ENCODE data around the gene LMX1B.

LMX1B gene

DNA sequence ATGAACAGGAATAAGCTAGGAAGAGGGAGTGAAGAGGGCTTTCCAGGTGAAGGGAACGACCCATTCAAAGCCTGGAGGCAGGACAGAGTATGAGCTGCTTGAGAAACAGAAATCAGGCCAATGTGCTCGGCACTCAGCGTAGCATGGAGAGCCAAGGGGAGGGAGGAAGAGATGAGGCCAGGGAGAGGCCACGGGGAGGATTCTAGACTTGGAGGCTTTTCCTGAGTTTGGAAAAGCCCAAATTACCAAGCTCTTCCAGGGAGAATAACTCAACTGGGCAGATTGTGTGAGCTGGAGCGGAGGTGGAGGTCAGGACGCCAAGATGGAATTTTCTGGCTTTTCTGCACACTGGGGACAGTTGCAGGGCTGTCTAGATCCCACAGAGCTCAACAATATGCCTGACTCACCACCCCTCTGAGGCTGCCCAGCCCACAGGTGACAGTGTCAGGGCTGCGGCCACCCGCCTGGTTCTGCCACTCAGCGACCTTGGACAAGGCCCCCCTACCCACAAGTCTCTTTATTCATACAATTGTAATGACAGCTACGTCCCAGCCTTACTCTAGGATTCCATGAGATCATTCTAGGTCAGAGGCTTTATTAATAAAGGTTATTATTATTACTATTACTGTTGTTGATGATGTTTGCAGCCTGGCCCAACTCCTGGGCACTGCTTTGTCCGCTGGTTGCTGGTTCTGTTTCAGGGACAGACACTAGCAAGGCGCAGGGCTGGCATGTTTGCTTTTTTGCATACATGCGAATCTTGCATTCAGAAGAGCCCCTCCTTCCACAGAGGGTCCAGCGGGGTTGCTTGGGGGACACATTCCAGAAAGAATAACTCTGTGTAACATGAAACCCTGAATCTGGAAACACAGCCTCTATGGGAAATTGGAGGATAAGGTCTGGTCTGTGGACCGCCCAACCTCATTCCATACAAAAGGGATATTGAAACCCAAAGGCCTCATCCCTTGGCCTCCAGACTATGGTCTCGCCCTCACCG, 9.4 kb upstream of the LMX1B start:
- in situ Hi-C loops (cut with HindIII; ENCODE audit: low sequenced_read_pairs): no loop called here

- in situ Hi-C loops (cut with HindIII; ENCODE audit: low sequenced_read_pairs): no loop called here
These were observed 7.8 kb upstream of the LMX1B start for GRCh38 chr9:126605792-126606482.

DNA sequence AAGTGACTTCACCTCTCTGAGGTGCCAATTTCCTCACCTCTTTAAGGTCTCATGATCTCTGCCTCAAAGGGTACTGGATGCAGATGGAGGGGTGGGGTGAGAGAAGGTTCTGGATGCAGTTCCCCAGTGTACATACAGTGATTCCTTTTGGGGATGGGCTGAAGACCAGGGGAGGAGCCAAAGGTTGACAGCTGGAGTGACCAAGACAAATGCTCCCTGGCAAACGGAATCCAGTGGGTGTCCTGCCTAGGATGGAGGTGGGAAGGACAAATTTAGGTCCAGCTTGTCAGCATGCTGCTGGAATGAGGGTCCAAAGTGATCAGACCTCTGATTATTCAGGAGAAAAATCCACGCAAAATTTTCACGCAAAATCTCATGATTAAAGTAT, 7.3 kb upstream of the LMX1B start:
- in situ Hi-C loops (cut with HindIII; ENCODE audit: low sequenced_read_pairs): no loop called here

DNA sequence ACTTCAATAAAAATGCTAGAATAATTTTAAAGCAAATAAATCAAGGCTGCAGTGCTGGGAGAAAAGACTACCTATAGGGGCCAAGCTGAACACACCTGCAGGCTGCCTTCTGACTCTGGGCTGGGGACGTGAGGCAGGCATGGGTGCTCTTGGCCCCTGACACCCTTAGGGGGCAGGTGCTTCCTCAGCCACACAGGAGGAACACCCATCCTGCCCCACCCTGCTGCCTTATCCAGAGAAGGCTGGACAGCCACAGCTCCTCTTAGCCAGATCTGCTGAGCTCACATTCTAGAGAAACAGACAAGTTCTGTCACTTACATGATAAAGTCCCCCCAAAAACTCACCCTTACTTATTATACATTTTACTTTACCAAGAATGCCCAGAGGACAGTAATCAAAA, 6.6 kb upstream of the LMX1B start:
- in situ Hi-C loops (cut with HindIII; ENCODE audit: low sequenced_read_pairs): no loop called here

DNA sequence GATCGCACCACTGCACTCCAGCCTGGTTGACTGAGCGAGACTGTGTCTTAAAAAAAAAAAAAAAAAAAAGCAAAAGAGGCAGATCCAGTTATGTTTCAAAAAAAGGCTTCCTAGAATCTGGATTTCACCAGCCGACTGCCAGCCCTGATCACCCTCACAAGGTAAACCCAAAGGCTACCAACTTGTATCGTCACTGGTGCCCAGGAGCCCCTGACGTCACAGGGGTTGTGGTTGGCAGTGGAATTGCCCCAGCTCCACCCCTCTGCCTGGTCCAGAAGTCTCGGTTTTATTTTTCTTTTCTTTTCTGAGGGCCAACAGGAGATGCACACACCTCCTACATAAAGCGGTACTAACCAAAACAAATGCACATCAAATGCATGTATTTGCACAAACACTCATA, 6.0 kb upstream of the LMX1B start:
- in situ Hi-C loops (cut with HindIII; ENCODE audit: low sequenced_read_pairs): no loop called here

DNA sequence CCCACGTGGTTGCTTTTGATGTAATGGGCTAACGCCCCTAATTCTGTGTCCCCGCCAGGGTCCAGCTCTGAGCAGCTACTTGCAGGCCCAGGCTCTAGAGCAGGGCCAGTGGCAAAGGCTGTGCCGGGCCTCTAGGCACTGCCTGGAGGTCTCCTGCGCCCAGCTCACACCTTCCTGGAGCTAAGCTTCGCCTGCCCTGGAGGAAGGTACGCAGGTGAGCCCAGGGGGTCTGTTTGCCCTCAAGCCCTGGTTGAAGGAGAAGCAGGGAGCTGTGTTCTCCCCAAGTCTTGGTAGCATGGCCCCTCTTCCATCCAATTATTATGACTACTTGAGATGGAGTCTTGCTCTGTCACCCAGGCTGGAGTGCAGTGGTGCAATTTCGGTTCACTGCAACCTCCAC, 5.2 kb upstream of the LMX1B start:
- in situ Hi-C loops (cut with HindIII; ENCODE audit: low sequenced_read_pairs): no loop called here

DNA sequence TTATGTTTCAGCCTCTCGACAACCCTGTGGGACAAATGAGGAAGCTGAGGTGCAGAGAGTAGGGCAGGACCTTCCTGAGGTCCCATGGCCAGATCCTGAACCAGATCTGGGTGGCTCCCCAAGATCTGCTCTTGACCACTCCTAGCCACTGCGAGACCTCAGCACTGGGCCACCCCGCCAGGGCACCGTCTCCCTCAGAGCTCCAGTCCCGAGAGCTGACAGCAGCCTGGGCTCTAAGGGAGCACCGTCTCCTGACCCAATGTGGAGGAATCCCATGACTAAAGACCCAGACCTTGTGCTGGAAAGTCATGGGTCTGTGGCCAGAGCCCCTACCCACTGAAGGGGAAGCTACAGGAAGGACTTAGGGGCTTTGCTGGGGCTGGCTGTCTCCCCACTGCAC, 4.5 kb upstream of the LMX1B start:
- in situ Hi-C loops (cut with HindIII; ENCODE audit: low sequenced_read_pairs): no loop called here

GRCh38 chr9:126609711-126610388, 3.9 kb upstream of the LMX1B start:
- in situ Hi-C loops (cut with HindIII; ENCODE audit: low sequenced_read_pairs): no loop called here

DNA sequence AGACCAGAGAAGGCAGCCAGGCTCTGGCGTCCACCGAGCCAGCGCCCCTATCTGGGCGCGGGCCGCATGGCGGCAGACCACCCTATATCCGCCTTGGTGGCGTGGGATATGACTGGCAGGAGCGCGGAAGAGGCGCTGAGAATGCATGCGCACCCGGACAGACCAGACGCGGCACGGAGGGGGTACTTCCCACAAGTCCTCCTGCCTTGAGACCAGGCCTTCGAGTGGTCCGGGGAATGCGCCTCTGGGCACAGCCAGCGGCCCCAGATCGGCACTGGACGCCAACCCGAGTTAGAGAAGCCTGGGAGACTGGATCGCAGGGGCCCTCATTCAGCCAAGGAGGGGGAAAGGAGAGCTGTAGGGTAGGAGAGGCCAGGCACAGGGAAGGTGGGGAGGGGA, 2.5 kb upstream of the LMX1B start:
- in situ Hi-C loops (cut with HindIII; ENCODE audit: low sequenced_read_pairs): no loop called here

- in situ Hi-C loops (cut with HindIII; ENCODE audit: low sequenced_read_pairs): no loop called here
These were observed 2.0 kb upstream of the LMX1B start for GRCh38 chr9:126611592-126612325.

GRCh38 chr9:126612326-126612812, 1.4 kb upstream of the LMX1B start:
- in situ Hi-C loops (cut with HindIII; ENCODE audit: low sequenced_read_pairs): no loop called here

DNA sequence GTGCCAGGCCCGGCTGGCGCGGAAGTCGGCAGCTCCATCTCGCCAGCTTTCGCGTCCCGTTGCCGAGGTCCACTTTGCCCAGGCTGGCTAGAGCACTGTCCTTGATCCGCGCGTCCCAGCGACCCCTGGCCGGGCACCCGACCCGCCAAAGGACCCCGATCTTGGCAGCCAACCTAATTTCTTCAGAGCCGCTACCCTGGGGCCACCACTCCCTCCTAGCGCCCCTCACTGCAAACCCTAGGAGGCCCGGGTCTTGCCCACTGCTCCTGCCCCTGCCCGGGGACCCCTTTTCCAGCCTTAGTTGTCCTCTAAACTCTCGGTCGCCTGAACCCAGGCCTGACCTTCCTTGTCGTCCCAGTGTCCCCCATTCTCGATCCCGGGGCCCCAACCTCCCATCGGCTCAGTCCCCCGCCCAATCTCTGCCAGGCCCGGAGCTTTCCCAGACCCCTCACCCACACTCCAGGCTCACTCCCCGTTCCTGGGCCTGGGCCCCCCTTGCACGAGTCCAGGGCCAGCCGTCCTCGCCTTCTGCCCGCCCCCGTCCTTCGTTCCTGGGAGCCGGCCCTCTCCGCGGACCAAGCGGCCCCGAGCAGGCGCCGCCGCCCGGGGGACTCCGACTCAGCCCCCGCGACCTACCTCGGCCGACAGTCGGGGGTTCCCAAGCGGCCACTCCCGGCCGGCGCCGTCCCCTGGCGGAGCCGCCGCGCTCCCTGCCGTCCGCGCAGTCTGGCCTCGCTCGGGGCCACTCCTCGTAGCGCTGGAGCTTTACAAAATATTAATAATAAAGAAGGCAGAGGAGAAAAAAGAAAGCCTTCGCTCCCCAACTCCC, 701 bp upstream of the LMX1B start:
- in situ Hi-C loops (cut with HindIII; ENCODE audit: low sequenced_read_pairs): no loop called here

GRCh38 chr9:126614088-126614454, 343 bp downstream of the LMX1B start:
- in situ Hi-C loops (cut with HindIII; ENCODE audit: low sequenced_read_pairs): no loop called here

- in situ Hi-C loops (cut with HindIII; ENCODE audit: low sequenced_read_pairs): no loop called here
These were observed 922 bp downstream of the LMX1B start for GRCh38 chr9:126614455-126615244.

- in situ Hi-C loops (cut with HindIII; ENCODE audit: low sequenced_read_pairs): no loop called here
These were observed 1.6 kb downstream of the LMX1B start for GRCh38 chr9:126615245-126615790.

DNA sequence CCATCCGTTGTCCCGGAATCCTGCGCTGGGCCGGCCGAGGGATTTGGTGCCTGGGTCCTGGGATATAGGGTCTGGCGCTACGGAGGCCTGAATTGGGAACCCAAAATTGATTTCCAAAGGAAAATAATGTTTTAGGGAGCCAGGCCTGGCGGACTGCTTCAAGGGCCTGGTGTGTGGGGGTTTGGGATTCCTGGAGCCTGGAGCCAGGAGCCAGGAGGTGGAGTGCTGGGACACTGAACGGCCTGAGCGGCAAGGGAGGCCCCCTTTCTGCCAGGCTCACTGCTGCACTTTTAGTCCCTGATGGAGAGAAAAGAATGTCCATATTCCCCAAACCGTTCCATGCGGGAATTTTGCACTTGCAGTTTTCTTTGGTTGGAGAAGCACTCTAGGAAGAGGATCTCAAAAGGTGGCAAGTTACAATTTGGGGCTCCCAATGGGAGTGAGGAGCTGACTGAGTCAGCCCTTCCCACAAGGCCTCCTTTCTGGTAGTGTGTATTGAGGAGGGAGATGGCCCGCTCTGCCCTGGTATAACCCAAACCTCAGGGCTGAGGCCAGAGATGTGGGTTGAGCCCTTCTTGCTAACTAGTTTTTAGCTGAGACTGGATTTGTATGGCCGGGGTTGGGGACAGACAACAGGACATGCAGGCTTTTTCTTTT, 2.2 kb downstream of the LMX1B start:
- in situ Hi-C loops (cut with HindIII; ENCODE audit: low sequenced_read_pairs): no loop called here

DNA sequence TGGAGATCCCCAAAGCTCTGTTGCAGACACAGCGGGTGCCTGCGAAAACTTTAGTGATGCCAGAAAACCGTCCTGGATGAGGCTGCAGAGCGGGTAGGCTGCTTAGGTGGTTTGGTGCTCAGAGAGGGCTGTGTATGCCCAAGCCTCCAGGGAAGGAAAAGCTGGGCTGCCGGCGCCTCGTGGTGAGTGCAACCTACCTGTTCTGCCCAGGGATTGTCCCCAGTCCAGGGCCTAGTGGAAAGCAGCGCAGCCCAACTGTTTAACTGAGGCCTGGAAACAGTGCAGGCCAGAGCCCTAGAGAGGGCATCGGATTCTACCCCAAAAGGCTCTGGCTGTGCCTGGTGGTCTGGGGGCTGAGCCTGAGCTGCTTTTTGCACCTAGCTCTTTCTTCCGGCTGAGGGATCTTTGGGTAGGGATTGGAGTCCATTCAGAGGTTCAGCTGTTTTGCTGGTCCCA, 2.8 kb downstream of the LMX1B start:
- in situ Hi-C loops (cut with HindIII; ENCODE audit: low sequenced_read_pairs): no loop called here
